SKM-1 (cell line): ENCODE results near the gene CCDC150.
A peak's percentile ranks its signal among the peaks of the same experiment; 100 is the strongest.
"Not testable (repeated sequence)": the region's sequence is repeated elsewhere in the genome, so short reads cannot be mapped to it uniquely, and the experiment has no call there.

Experiments used
- DNase-seq: peaks from one replicate; lab custom pipeline; 2025; ENCODE audit not compliant: unreplicated experiment; lab: John Stamatoyannopoulos, UW

The CCDC150 gene

DNA sequence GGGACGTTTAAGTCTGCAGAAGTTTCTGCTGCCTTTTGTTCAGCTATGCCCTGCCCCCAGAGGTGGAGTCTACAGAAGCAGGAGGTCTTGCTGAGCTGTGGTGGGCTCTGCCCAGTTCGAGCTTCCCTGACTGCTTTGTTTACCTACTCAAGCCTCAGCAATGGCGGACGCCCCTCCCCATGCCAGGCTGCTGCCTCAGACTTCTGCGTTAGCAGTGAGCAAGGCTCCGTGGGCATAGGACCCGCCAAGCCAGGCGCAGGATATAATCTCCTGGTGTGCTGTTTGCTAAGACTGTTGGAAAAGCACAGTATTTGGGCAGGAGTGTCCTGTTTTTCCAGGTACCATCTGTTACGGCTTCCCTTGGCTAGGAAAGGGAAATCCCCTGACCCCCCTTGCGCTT, 70.5 kb downstream of the CCDC150 start:
- DNase-seq, result not testable (repeated sequence)

DNA sequence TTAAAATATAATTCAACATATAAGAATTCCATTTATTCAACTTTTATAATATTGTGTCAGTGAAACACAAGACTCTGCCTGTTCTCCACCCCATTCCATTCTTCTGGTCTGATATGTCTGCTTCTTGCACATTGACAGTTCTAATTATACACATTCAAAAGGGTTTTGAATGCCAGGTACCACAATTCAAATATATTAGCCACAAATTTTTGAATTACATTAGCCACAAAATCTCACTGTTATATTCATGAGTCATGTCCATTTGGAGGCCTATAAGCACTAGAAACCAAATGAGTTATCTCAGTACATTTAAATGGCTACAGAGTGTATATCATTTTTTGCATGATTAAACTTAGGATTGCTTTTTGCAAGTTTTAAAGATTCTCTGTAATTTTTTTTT, 72.1 kb downstream of the CCDC150 start:
- no peak for DNase-seq

DNA sequence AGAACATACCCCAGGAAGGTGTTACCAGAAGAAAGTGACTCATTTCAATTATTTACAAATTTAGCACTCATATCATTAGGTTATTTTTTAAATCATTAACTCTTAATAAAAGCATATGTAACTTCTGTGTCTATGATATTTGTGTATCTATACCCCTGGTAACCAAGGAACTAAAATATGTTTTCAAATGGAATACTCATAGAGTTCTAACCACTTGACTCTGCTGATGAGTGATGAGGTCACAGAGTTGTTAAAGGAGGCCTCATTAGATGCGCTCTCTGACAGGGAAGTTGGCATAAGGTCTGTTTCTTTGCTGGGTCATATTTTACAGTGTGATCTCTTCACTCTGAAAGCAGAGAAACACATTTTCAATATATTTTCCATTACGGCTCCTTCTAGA, 73.4 kb downstream of the CCDC150 start:
- DNase-seq, result no peak

DNA sequence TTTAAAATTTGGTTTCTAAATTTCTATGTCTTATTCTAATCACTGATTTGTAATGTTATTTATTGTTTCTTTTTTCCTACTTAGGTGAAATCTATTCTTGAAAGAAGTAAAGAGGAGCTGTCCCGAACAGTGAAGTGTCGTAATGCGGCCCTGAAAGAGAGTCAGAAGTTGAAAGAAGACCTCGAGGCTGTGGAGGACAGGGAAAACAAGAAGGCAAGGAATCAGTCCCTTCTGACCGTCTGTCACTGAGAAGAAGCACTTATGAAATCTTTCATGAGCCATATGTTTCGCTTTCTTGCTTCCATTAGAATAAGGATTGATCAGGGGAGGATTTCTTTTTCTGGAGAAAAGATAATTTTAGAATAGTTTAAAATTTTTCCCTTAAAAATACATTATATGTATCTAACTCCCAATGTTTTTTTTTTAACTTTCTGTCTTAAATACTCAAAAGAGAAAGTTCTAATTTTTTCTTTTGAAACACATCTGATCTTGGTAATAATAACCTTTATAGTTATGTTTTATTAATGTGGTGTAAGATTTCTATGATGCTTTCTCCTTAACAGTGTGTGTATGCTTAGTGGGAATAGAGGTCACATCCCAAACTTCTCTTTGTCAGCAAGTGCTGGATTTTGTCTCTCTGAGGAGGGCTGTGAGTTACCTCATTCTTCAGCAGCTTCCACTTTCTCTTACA, 79.0 kb downstream of the CCDC150 start:
- DNase-seq, result no peak

DNA sequence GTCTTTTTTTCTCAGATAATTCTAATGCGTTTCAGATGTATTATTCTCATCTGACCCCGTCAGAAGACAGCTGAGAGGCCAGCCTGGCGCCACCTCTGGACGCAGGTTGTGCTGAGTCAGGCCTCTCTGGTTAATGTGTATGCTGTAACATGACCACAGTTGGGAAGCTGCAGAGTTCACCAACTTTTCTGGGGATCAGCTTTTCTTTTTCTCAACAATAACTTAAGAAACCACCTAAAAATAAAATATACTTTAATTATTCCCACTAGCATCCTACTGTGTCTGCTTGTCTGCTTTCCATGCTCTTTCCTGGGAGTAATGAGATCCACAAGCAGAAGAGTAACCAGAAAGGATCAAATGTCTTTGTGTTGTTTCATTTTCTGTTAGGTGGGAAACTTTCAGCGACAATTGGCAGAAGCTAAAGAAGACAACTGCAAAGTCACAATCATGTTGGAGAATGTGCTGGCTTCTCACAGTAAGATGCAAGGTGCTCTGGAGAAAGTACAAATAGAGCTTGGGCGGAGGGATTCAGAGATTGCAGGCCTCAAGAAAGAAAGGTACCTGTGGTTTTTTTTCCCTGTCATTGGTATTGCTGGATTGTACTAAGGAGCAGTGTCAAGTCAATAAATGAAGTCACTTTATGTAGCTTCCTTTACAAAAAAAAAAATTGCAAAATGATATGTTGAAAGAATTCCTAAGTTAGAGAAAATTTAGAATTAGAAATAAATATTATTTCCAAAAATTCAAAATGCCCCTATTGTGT, 79.8 kb downstream of the CCDC150 start:
- no peak for DNase-seq

DNA sequence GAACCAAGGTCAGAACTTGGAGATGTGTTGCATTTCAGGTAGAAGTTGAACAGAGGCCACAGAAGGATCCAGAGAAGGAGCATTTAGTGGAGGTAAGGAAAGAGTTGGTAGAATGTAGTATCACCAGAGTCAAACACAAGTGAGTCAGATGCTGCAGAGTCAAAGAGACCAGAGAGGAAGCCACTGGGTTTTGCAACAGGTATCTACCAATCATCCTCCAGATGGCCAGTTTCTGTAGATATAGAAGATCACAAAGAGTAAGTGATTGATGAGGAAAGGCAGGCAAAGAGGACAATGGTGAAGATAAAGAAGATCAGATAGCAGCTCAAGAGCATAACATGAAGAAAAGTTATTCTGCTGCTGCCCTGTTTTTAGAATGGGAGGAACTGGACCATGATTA, 84.1 kb downstream of the CCDC150 start:
- no peak for DNase-seq

DNA sequence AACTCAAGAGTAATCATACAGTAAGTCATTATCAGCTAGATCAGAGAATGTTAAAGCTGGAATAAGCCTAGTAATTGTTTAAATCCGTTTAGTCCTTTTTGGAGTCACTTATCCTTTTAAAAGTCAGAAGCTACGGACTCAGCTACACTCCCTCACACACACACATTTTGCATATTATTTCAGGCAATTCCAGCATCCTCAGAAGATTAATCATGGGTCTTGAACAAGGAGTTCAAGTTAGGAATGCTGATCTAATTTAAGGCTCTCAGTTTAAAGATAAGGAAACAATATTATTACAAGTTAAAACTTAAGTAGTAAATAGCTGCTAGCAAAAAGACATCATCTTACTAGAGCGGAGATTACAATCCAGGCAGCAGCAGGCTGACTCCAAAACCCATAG, 85.7 kb downstream of the CCDC150 start:
- no peak for DNase-seq

DNA sequence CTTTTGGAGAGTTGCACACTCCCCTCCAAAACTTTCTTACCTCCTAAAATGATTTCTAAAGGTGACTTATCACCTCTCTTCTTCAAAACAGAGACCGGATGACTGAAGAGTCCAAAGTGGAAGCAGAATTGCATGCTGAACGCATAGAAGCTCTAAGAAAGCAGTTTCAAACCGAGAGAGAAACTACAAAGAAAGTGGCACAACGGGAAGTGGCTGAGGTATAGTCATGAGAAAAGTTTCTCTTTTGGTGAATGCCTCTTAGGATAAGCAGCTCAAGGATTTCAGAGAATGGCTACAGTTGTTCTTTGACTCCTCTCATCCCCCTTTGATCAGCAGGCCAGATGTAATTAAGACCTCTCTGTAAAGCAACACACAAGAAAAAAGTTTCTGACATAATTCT, 86.4 kb downstream of the CCDC150 start:
- DNase-seq, result no peak

DNA sequence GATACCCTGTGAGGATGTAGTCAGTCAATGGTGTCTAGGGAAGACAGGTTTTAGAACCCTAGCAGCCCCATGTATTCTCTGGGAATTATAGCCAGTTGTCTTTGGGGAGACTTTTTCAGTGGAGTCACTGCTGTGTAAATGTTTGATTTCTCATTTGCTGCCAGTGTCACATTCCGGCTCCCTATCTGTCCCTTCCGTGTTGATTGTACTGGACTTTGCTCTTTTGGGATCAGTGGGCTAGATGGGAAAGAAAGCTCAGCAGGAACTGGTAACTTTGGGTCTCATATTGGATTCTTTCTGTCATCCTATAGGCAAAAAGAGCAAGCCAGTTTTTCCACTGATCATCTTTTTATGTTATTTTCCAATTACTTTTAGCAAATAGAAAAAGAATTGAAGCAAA, 89.9 kb downstream of the CCDC150 start:
- DNase-seq, result no peak

DNA sequence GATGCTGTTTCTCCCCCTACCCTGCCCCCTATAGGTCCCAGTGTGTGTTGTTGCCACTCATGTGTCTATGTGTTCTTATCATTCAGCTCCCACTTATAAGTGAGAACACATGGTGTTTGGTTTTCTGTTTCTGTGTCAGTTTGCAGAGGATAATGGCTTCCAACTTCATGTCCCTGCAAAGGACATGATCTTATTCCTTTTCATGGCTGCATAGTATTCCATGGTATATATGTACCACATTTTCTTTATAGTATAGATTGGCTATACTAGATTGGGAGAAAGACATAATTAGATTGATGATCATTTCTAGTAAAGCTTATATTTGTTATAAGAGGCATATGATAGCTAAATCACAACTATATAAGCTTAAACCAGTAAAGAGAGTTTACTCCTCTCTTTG, 97.1 kb downstream of the CCDC150 start:
- not testable (repeated sequence) for DNase-seq

DNA sequence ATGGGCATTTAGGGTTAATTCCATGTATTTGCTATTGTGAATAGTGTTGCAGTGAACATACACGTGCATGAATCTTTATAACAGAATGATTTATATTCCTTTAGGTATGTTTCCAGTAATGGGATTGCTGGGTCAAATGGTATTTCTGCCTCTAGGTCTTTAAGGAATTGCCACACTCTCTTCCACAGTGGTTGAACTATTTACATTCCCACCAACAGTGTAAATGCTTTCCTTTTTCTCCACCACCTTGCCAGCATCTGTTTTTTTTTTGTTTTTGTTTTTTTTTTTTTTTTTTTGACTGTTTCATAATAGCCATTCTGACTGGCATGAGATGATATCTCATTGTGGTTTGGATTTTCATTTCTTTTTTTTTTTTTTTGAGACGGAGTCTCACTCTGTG, 97.5 kb downstream of the CCDC150 start:
- DNase-seq, result no peak

DNA sequence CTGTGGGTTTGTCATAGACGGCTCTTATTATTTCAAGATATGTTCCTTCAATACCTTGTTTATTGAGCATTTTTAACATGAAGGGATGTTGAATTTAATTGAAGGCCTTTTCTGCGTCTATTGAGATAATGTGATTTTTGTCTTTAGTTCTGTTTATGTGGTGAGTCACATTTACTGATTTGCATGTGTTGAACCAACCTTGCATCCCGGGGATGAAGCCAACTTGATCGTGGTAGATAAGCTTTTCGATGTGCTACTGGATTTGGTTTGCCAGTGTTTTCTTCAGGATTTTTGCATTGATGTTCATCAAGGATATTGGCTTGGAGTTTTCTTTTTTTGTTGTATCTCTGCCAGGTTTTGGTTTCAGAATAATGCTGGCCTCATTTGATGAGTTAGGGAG, 99.5 kb downstream of the CCDC150 start:
- no peak for DNase-seq

DNA sequence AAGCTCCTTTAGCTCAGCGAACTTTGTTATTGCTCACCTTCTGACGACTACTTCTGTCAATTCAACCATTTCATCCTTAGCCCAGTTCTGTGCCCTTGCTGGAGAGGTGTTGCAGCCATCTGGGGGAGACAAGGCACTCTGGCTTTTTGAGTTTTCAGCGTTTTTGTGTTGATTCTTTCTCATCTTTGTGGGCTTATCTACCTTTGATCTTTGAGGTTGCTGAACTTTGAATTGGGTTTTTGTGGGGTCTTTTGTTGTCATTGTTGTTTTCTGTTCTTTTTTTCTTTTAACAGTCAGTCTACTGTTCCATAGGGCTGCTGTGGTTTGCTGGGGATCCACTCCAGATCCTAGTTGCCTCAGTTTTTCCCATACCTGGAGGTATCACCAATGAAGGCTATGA, 102.7 kb downstream of the CCDC150 start:
- DNase-seq, result no peak

DNA sequence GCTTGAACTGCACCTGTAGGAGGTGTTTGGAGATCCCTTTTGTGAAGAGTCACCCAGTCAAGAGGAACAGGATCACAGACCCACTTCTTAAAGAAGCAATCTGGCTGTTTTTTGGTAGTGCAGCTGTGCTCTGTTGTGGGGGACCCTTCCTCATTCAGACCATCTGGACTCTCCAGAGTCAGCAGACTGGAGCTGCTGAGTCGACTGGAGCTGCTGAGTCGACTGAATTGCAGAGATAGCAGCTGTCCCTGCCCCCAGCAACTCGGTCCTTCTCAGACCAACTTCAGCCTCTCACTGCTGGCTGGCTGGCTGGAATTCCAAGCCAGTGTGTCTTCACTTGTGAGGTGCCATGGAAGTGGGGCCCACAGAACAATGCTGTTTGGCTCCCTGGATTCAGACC, 103.2 kb downstream of the CCDC150 start:
- DNase-seq, result no peak

DNA sequence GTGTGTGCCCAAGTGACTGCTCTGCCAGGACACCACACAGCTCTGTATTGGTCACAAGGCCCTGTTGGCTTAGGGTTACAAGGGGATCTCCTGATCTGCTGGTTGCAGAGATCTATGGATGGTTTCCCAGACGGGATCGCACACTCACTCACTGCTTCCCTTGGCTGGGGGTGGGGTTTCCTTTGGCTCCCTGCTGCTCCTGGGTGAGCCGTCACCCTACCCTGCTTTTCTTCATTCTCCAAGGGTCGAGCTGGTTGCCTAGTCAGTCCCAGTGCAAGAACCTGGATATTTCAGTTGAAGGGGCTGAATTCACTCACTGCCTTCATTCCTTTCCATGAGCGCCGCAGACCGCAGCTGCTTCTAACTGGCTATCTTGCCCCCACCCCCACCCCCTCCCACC, 103.7 kb downstream of the CCDC150 start:
- no peak for DNase-seq

DNA sequence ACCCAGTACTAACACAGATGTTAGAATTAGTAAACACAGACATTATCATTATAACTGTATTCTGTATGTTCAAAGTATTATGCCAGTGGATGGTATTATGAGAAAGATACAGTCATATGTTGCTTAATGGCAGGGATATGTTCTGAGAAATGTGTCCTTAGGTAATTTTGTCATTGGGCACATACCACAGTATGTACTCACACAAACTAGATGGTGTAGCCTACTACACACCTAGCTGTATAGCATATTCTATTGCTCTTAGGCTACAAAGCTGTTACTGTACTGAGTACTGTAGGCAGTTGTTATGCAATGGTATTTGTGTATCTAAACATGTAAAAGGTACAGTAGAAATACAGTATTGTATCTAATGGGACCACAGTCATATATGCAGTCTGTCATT, 106.2 kb downstream of the CCDC150 start:
- no peak for DNase-seq

DNA sequence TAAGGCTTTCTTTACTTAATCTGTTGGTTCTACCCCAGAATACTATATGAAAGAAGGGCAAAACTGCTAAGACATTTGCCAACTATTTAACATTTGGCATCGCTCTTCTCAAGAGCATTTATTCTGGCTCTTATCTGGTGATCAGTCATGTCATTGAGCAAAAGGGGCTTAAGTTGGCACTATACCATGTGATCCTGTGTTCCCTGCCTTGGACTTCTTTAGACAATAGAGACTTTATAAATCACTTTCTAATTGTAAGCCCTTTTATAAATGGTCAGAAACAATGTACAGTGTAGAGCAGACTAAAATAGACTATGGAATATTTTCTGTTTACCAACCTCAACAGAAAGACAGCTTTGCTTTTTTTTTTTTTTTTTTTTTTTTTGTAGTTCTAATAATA, 107.9 kb downstream of the CCDC150 start:
- no peak for DNase-seq

DNA sequence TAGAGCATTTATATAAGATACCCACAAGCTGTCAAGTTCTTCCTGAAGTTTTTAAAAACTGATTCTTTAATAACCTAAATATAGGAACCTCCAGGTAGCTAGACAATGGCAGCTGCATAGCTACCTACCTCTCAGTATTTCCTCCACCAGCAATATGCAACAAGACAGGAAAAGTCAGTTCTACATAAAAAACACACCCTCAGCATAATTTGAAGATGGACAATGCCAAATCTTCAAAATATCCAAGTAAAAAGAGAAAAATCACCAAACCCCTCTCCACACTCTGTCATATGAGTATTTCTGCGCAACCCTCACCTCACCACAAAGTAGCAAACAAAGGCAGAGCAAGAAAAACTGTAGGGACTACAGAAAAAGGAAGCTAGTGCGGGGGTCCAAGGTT, 108.6 kb downstream of the CCDC150 start:
- DNase-seq, result no peak

DNA sequence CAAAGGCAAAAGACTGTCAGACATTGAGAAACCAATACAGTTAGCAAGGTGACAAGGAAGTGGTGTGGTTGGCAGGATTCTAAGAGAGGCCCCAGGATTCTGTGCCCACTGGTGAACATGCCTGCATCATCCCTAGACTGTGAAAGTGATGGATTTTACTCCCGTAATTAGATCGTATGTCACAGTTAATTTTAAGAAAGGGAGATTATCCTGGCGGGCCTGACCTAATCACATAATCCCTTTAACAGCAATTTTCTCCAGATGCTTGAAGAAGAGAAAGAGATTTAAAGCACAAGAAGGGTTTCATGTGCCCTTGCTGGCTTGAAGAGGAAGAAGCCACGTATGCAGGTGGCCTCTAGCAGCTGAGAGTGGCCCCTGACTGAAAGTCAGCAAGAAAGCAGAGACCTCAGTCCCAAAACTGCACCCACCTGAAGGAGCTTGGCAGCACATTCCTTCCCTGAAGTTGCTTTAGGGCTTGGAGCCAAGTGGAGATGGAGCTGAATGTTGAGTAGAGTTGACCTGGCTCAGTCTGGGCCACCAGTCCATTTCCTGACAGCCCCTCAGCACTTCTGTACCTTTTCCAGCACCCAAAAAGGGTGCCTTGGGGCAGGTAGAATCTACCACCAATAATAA, 110.9 kb downstream of the CCDC150 start:
- no peak for DNase-seq

DNA sequence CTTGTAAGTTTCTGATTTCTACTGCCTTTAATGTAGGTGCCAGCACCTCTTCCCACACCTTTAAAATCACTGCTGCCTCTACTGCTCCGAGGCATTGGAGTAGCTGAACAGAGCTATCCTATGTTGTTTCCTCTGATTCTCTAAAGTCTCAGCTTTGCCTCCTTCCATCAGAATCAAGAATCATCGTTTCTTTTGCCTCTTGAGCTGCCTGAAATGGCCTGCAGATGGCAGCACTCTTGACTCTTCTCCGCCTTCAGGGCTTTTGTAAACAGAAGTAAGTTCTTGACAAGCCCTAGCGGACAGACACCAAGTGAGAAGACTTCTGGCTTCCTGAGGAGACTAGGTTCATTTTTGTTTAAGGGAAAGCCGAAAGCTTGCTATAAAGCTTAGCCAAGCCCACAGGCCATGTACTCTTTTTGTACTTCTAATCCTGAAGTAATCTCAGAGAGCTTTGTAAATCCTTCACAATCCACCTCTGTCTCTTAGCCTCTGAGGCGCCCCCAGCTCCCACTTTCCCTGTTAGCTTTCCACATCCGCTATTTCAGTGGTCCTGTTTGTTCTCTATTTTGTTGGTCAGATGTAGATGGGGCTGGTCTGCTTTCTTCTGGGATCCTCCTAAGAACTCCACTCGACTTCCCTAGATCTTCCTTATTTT, 111.6 kb downstream of the CCDC150 start:
- peak; percentile 65 for DNase-seq

DNA sequence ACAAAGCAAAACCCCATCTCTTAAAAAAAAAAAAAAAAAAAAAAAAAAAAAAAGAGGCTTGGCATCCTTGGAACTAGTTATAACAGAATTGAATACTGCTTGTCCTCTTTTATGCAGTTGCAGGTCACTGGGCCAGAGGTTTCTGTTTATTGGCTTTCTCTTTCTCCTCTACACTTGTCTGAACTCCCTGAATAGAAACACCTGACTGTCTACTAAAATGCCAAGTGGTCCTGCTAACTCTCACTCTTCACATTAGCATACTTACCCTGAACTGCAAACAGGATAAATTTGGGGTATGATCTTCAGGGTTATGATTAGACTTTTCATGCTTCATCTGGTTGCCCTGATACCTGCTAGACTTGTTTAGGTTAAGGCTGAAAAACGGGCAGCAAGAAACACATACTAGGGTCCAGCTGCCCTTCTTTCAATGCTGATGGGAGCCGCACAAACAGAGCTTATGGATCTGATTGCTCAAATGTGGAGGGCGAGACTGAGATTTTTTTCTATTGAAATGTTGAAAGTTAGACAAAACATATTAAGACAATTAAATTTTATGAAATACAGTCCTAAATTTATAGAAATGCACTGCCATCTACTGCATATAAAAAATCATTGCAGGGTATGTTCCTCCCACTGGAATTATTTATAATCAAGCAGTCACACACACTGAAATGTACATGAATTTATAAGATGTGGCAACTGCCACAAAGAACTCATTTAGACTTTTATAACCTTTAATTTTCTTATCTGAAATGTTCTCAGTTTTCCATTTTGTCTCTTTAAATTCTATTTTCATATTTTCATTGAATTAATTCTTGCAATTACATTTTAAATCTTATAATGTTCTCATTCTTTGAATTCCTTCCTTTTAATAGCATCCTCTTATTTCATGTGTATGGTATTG, 119.2 kb downstream of the CCDC150 start:
- DNase-seq, result no peak
